ENCODE data around the gene ELP6.

DNA sequence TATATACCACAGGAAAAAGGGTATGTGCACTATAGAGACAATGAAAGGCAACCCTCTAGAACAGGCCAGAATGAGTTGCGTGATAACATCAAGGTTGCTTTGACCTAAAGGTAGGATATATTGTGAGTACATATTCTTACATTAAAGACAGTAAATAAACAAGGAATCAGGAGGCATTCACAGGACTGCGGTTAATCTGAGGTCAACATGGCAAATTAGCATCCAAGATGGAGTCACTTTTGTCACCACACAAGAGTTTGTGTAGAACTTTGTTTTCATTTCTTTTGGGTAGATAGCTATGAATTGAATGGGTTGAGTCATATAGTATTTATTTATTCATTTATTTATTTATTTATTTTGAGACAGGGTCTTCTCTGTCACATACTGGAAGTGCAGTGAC lies 26.2 kb downstream of the ELP6 start:
- TF ChIP-seq, protein P1, sequence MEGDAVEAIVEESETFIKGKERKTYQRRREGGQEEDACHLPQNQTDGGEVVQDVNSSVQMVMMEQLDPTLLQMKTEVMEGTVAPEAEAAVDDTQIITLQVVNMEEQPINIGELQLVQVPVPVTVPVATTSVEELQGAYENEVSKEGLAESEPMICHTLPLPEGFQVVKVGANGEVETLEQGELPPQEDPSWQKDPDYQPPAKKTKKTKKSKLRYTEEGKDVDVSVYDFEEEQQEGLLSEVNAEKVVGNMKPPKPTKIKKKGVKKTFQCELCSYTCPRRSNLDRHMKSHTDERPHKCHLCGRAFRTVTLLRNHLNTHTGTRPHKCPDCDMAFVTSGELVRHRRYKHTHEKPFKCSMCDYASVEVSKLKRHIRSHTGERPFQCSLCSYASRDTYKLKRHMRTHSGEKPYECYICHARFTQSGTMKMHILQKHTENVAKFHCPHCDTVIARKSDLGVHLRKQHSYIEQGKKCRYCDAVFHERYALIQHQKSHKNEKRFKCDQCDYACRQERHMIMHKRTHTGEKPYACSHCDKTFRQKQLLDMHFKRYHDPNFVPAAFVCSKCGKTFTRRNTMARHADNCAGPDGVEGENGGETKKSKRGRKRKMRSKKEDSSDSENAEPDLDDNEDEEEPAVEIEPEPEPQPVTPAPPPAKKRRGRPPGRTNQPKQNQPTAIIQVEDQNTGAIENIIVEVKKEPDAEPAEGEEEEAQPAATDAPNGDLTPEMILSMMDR (IDR thresholded peaks at IDR 0.05) = no peak
- no peak for TF ChIP-seq POLR2A (IDR thresholded peaks at IDR 0.05)
